Neural cell (in vitro differentiated cells): Measurements from ENCODE around the gene ROR2.

Experiments
- CTCF ChIP-seq: fragments of 450-650 bp; IDR thresholded peaks from 2 replicates; pipeline ENCODE4 v1.5.1; 2014; ENCODE audit warnings: antibody characterized with exemption, mild to moderate bottlenecking, moderate library complexity; ENCODE audit not compliant: poor library complexity, severe bottlenecking
- EZH2 ChIP-seq: fragments of 200-600, 300-800 bp; shearing (Covaris generic), sonication (generic); IDR thresholded peaks from 2 replicates; pipeline ENCODE4 v1.6.1; 2014; ENCODE audit warnings: antibody characterized with exemption, low read length, borderline replicate concordance, mild to moderate bottlenecking; ENCODE audit not compliant: insufficient read depth, poor library complexity, severe bottlenecking
- POLR2AphosphoS5 ChIP-seq: IDR thresholded peaks from 2 replicates; pipeline ENCODE4 v1.6.1; 2012
- RAD21 ChIP-seq: fragments of 450-650 bp; conservative IDR thresholded peaks from 2 replicates; pipeline ENCODE4 v1.6.1; 2014; ENCODE audit warnings: antibody characterized with exemption, mild to moderate bottlenecking, moderate library complexity
- SMC3 ChIP-seq: fragments of 450-650 bp; conservative IDR thresholded peaks from 2 replicates; pipeline ENCODE4 v1.6.1; 2014; ENCODE audit warnings: antibody characterized with exemption, mild to moderate bottlenecking, moderate library complexity; ENCODE audit not compliant: poor library complexity

DNA sequence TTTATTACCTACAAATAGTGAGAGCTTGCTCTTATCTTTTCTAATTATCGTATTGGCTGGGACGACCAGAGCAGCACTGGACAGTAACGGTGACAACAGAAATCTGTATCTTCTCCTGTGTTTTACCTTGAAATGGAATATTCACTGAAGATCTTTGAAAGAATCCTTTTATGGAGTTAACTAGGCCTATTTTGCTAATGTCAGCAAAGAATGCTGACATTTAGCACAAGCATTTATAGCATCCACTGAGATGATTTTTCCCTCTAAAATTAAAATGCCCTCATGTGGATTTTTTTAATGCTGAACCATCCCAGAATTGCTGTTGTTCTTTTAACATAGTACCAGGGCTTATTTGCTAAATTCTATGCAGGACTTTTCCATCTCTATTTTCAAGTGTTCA, 59.4 kb downstream of the ROR2 start:
- TF ChIP-seq SMC3 (no peak), CTCF (no peak), EZH2 (no peak), POLR2AphosphoS5 (no peak), RAD21 (no peak)
